ENCODE results near the gene BECN2. TPM values are rescaled to one million over a fixed set of nuclear protein-coding genes. Genes with fewer than 3 reads are reported as not detected.

The BECN2 gene, protein sequence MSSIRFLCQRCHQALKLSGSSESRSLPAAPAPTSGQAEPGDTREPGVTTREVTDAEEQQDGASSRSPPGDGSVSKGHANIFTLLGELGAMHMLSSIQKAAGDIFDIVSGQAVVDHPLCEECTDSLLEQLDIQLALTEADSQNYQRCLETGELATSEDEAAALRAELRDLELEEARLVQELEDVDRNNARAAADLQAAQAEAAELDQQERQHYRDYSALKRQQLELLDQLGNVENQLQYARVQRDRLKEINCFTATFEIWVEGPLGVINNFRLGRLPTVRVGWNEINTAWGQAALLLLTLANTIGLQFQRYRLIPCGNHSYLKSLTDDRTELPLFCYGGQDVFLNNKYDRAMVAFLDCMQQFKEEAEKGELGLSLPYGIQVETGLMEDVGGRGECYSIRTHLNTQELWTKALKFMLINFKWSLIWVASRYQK
- total RNA-seq: not detected

GRCh38 chr1:241957692-241958494 lies at the start of gene BECN2:
BECN2 (plus strand) TSS chr1:241957767; CDS start chr1:241957767, 0 bp downstream.

DNA sequence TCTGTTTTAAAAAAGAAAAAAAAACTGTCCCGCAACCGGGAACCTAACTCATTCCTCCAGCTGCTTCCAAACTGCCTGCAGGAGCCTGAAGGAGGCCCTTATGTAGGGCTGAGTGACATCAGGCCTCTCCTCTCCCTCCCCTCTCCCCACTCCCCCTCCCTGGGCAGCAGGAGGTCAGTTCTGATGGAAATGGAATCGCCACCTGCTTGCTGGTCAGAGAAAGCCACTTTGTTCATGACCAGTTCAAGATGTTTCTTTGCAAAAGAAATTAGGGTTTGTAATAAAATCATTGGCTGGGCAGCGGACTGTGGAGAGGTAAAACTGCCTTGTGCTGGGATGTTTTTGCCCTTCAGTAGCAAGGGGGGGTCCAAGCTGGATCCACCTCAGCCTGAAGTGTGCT lies 41.5 kb downstream of the BECN2 start, which contains the start of gene MAP1LC3C:
Gene MAP1LC3C (minus strand): TSS at position 73 of the 400 bp plus-strand sequence. CDS start 90 bp downstream, outside the sequence.

Other genes with a start within 250 kb of the BECN2 start
- 4.1 TPM for gene EXO1, start 109.6 kb upstream of the BECN2 start, total RNA-seq
- 1.9 TPM for gene MAP1LC3C, start 41.3 kb downstream of the BECN2 start, total RNA-seq

Measured in metanephros (tissue), 1 donor.